H1 (cell line): ENCODE results near the gene TMEM183A. TPM values are rescaled to one million over a fixed set of nuclear protein-coding genes. Genes with fewer than 3 reads are reported as not detected.

Source experiments
- CTCF ChIA-PET: fragments of 300-600 bp; sonication (Branson Sonifier 250); formaldehyde crosslinking; loops from one replicate; lab custom pipeline; 2021; ENCODE audit not compliant: partially characterized antibody; lab: Charles Lee
- POLR2A ChIA-PET: fragments of 300-600 bp; sonication (Branson Sonifier 250); formaldehyde crosslinking; loops from one replicate; lab custom pipeline; 2021; ENCODE audit warnings: inconsistent platforms; ENCODE audit not compliant: partially characterized antibody; lab: Charles Lee
- DNase-seq, 2 experiments: peaks; one replicate each; pipeline versions ENCODE4 v3.0.0 to v3.0.0-alpha.2; 2010 to 2022; ENCODE audit warnings: low spot score in 2 of 2, low read depth in 1 of 2, mixed read lengths in 1 of 2
- FAIRE-seq: peaks from 2 replicates; lab custom pipeline; 2011; peaks lifted over from hg19 to GRCh38; lab: Jason Lieb, UNC
- H2AFZ ChIP-seq: 2 replicates; pipeline ENCODE4 v1.8.1; 2012; ENCODE audit warnings: low read length, inconsistent platforms
- H2AK5ac ChIP-seq: 2 replicates; pipeline ENCODE4 v1.6.1; 2013; ENCODE audit warnings: low read depth, low read length
- H2BK120ac ChIP-seq: replicated peaks from 2 replicates; pipeline ENCODE3; 2013; ENCODE audit warnings: low read depth, low read length, inconsistent platforms
- H2BK12ac ChIP-seq: 2 replicates; pipeline ENCODE4 v1.6.1; 2013; ENCODE audit warnings: low read depth, low read length
- H2BK15ac ChIP-seq: 2 replicates; pipeline ENCODE4 v1.6.1; 2013; ENCODE audit warnings: low read length
- H2BK20ac ChIP-seq: 2 replicates; pipeline ENCODE4 v1.6.1; 2013; ENCODE audit warnings: low read length
- H2BK5ac ChIP-seq: 2 replicates; pipeline ENCODE4 v1.6.1; 2013; ENCODE audit warnings: low read depth, low read length
- H3K14ac ChIP-seq: 2 replicates; pipeline ENCODE4 v1.6.1; 2013; ENCODE audit warnings: inconsistent platforms; ENCODE audit not compliant: insufficient read length
- H3K18ac ChIP-seq: 2 replicates; pipeline ENCODE4 v1.6.1; 2013; ENCODE audit warnings: low read length; ENCODE audit errors: extremely low read depth
- H3K23ac ChIP-seq: 2 replicates; pipeline ENCODE4 v1.6.1; 2013; ENCODE audit warnings: inconsistent platforms; ENCODE audit not compliant: insufficient read length
- H3K23me2 ChIP-seq: 2 replicates; pipeline ENCODE4 v1.6.1; 2013; ENCODE audit warnings: low read depth, low read length
- H3K27ac ChIP-seq: 2 replicates; pipeline ENCODE4 v1.6.1; 2011; ENCODE audit warnings: low read depth, low read length, inconsistent platforms
- H3K27me3 ChIP-seq, 4 experiments: replicated peaks in 1 of 4; 1 replicate in 1 of 4; 2 replicates in 3 of 4; pipeline versions ENCODE4 v1.6.1 to v1.8.1; 2011 to 2013; ENCODE audit warnings: low read length in 3 of 4, mild to moderate bottlenecking in 3 of 4, inconsistent platforms in 2 of 4, mixed read lengths in 2 of 4, moderate library complexity in 1 of 4; ENCODE audit not compliant: control insufficient read depth in 3 of 4, insufficient read depth in 3 of 4; ENCODE audit errors: extremely low read depth in 1 of 4
- H3K36me3 ChIP-seq, 4 experiments: 2 replicates each; pipeline versions ENCODE4 v1.6.1 to v1.8.1; 2011 to 2013; ENCODE audit warnings: mild to moderate bottlenecking in 4 of 4, low read length in 3 of 4, moderate library complexity in 2 of 4, control low read depth in 1 of 4, inconsistent platforms in 1 of 4; ENCODE audit not compliant: insufficient read depth in 4 of 4, control insufficient read depth in 2 of 4
- H3K4ac ChIP-seq: replicated peaks from 2 replicates; pipeline ENCODE3; 2013; ENCODE audit warnings: low read length, low read depth, mixed read lengths, inconsistent platforms; ENCODE audit not compliant: insufficient read length
- H3K4me1 ChIP-seq, 4 experiments: replicated peaks in 1 of 4; 1 replicate in 1 of 4; 2 replicates in 3 of 4; pipeline versions ENCODE4 v1.6.1 to v1.8.1; 2011 to 2013; ENCODE audit warnings: low read length in 3 of 4, inconsistent platforms in 2 of 4, mixed read lengths in 1 of 4; ENCODE audit not compliant: insufficient read depth in 4 of 4, control insufficient read depth in 3 of 4
- H3K4me2 ChIP-seq, 2 experiments: 2 replicates each; pipeline versions ENCODE4 v1.6.1 to v1.8.1; 2011 to 2013; ENCODE audit warnings: low read depth in 2 of 2, low read length in 2 of 2, control low read depth in 1 of 2, inconsistent platforms in 1 of 2, mild to moderate bottlenecking in 1 of 2; ENCODE audit not compliant: insufficient read depth in 1 of 2
- H3K4me3 ChIP-seq, 4 experiments: fragments of 200-600, 300-600 bp in 1 of 4; sonication (generic), shearing (Covaris generic), sonication (Bioruptor Twin) in 1 of 4; 2 replicates each; pipeline versions ENCODE4 v1.5.1 to v1.8.1; 2011 to 2016; ENCODE audit warnings: low read length in 4 of 4, low read depth in 3 of 4, control low read depth in 2 of 4, inconsistent platforms in 2 of 4, mild to moderate bottlenecking in 2 of 4, mixed read lengths in 1 of 4, moderate library complexity in 1 of 4; ENCODE audit not compliant: insufficient read depth in 2 of 4; ENCODE audit errors: extremely low read depth in 1 of 4
- H3K56ac ChIP-seq: replicated peaks from 2 replicates; pipeline ENCODE3; 2013; ENCODE audit warnings: low read depth, mild to moderate bottlenecking, mixed read lengths, low read length, inconsistent platforms; ENCODE audit not compliant: insufficient read length
- H3K79me1 ChIP-seq: 2 replicates; pipeline ENCODE4 v1.6.1; 2013; ENCODE audit warnings: low read depth, low read length, control low read depth
- H3K79me2 ChIP-seq, 2 experiments: 2 replicates each; pipeline versions ENCODE4 v1.6.1 to v1.8.1; 2012 to 2013; ENCODE audit warnings: low read length in 2 of 2, mild to moderate bottlenecking in 2 of 2, inconsistent platforms in 1 of 2; ENCODE audit not compliant: insufficient read depth in 2 of 2, control insufficient read depth in 1 of 2
- H3K9ac ChIP-seq, 4 experiments: replicated peaks in 1 of 4; 1 replicate in 1 of 4; 2 replicates in 3 of 4; pipeline versions ENCODE4 v1.6.1 to v1.8.1; 2011 to 2013; ENCODE audit warnings: low read depth in 3 of 4, low read length in 3 of 4, control low read depth in 2 of 4, mild to moderate bottlenecking in 2 of 4, moderate library complexity in 2 of 4, inconsistent platforms in 1 of 4; ENCODE audit errors: extremely low read depth in 1 of 4
- H3K9me3 ChIP-seq, 2 experiments: 2 replicates each; pipeline versions ENCODE4 v1.6.1 to v1.8.1; 2012 to 2013; ENCODE audit warnings: mild to moderate bottlenecking in 2 of 2, moderate library complexity in 2 of 2, control low read depth in 1 of 2, inconsistent platforms in 1 of 2, low read depth in 1 of 2, low read length in 1 of 2, mixed read lengths in 1 of 2; ENCODE audit not compliant: insufficient read depth in 2 of 2
- H4K20me1 ChIP-seq, 2 experiments: replicated peaks in 1 of 2; 2 replicates each; pipeline versions ENCODE3 to v1.8.1; 2011 to 2013; ENCODE audit warnings: inconsistent platforms in 2 of 2, low read length in 2 of 2, mild to moderate bottlenecking in 1 of 2; ENCODE audit not compliant: insufficient read depth in 2 of 2, control insufficient read depth in 1 of 2
- H4K5ac ChIP-seq: 2 replicates; pipeline ENCODE4 v1.6.1; 2013; ENCODE audit warnings: low read length, low read depth, mixed read lengths, inconsistent platforms; ENCODE audit not compliant: insufficient read length
- H4K8ac ChIP-seq: 2 replicates; pipeline ENCODE4 v1.8.0; 2013; ENCODE audit warnings: mild to moderate bottlenecking, moderate library complexity, low read length, inconsistent platforms; ENCODE audit not compliant: insufficient read depth; ENCODE audit errors: extremely low read depth
- H4K91ac ChIP-seq: replicated peaks from 2 replicates; pipeline ENCODE3; 2013; ENCODE audit warnings: low read length, mixed read lengths, inconsistent platforms; ENCODE audit not compliant: insufficient read length
- PHF8 ChIP-seq: fragments of 200-600 bp; sonication (generic); conservative IDR thresholded peaks from 2 replicates; pipeline ENCODE4 v1.7.1; 2012; ENCODE audit warnings: low read depth, mild to moderate bottlenecking, inconsistent platforms, low read length, moderate library complexity
- RXRA ChIP-seq: IDR thresholded peaks from 2 replicates; pipeline ENCODE4 v1.6.1; 2011; ENCODE audit warnings: low read depth, mild to moderate bottlenecking, low read length, moderate library complexity; ENCODE audit not compliant: insufficient read depth
- SP1 ChIP-seq: IDR thresholded peaks from 2 replicates; pipeline ENCODE4 v1.6.1; 2011; ENCODE audit warnings: low read depth, low read length
- TCF12 ChIP-seq: IDR thresholded peaks from 2 replicates; pipeline ENCODE4 v1.6.1; 2011; ENCODE audit warnings: low read depth, mild to moderate bottlenecking, low read length
- whole genome bisulfite sequencing, 2 experiments: shearing (Covaris generic) in 1 of 2; methylation state at CpG; one replicate each; pipeline versions ENCODE4 v1.1.6 to v1.1.7; 2013 to 2015; ENCODE audit warnings: low lambda C conversion rate in 2 of 2, mixed read lengths in 2 of 2, inconsistent platforms in 1 of 2, low coverage in 1 of 2, missing lambda C conversion rate in 1 of 2; ENCODE audit not compliant: insufficient replicate concordance in 2 of 2, insufficient coverage in 1 of 2, insufficient read length in 1 of 2; ENCODE audit errors: extremely low coverage in 1 of 2, missing lambda C conversion rate in 1 of 2; 5-methylcytosine and 5-hydroxymethylcytosine counted together
- polyA plus RNA-seq, 7 experiments: library from polyadenylated mRNA; depleted of rRNA in 3 of 7; stranded (reverse) in 5 of 7; unstranded in 2 of 7; fragments of >200 nt in 5 of 7; fragments of 200-250 nt in 2 of 7; gene quantifications; 1 replicate in 5 of 7; 2 replicates in 1 of 7; 4 replicates in 1 of 7; pipeline versions ENCODE4 v1.2.1 to v1.2.3, GENCODE V29; 2011 to 2013; ENCODE audit warnings: missing spikeins in 2 of 7, mixed read lengths in 2 of 7
- total RNA-seq: library from RNA; stranded (reverse); fragmentation: NEBNext Ultra II Directional; extraction: Animal tissue kit (Norgen Biotek cat#: 25700); gene quantifications from 2 replicates; pipeline ENCODE4 v1.2.1, GENCODE V29; 2021

TMEM183A gene
- total and polyA plus RNA-seq, 2 of the 8 experiments (the other 6 are each of a cell fraction or from before 2014, with no cell fraction given): 107 to 173 TPM

GRCh38 chr1:203017692-203018091, 10.5 kb downstream of the TMEM183A start:
- H2BK20ac ChIP-seq: no peak overlapping the region
- no peak overlapping the region for H3K18ac ChIP-seq
- peaks cover 0 to 7% of the 10 kb centered on the region in 2 experiments for H4K20me1 ChIP-seq
- TF ChIP-seq RXRA (no peak), SP1 (no peak), TCF12 (no peak), PHF8 (no peak)
- TF ChIP-seq, all 59 proteins: peak for 0
- Histone ChIP-seq H3K9ac (no peak overlapping the region), H3K79me2 (no peaks in the 10 kb centered on the region; a peak in 2 of 4 replicates), H3K4me3 (no peak overlapping the region), H3K14ac (no peak overlapping the region), H3K56ac (no peak overlapping the region), H4K8ac (no peak overlapping the region; the same call in 1 of the 2 replicates), H3K79me1 (no peaks in the 10 kb centered on the region), H4K91ac (no peak overlapping the region), H2BK15ac (no peak overlapping the region), H2BK12ac (no peak overlapping the region), H3K4me1 (no peaks in the 10 kb centered on the region), H2BK120ac (no peak overlapping the region), H3K4ac (no peak overlapping the region), H3K27me3 (no peaks in the 10 kb centered on the region), H2AFZ (no peak overlapping the region), H2AK5ac (no peak overlapping the region), H3K23ac (no peak overlapping the region), H3K36me3 (peaks cover 36 to 70% (median 63%) of the 10 kb centered on the region in 4 experiments), H3K27ac (no peak overlapping the region), H3K4me2 (no peak overlapping the region), H2BK5ac (no peak overlapping the region), H3K9me3 (no peaks in the 10 kb centered on the region), H3K23me2 (no peaks in the 10 kb centered on the region), H4K5ac (no peak overlapping the region)
- POLR2A ChIA-PET: interaction anchor here (0.9 to 2.4 kb wide), 2 partner anchors 10 to 197 kb away, joined by 3 to 9 read pairs; partner anchors contain the start of gene TMEM183A
- WGBS, 2 experiments: 86% methylated on average over 6 of the region's 6 CpGs; no CpG with 5 or more reads in 1 of the 2 experiments
- CTCF ChIA-PET: interaction anchor here (0.5 to 1.5 kb wide), 2 partner anchors 29 to 253 kb away, joined by 3 read pairs; no protein-coding TSS in a partner anchor
- FAIRE-seq: no peak
- no peak for DNase-seq
